SJSA1 (cell line): Measurements from ENCODE around the gene CRELD1. TPM values are rescaled to one million over a fixed set of nuclear protein-coding genes. Genes with fewer than 3 reads are reported as not detected.
A peak's percentile ranks its signal among the peaks of the same experiment; 100 is the strongest.

Experiments
- DNase-seq, 2 experiments: peaks; one replicate each; pipeline ENCODE4 v3.0.0-alpha.2; 2015 to 2020; ENCODE audit warnings: low spot score in 2 of 2, low read depth in 1 of 2
- H3K27ac ChIP-seq: fragments of 250-450 bp; sonication (Bioruptor Pico); 2 replicates; pipeline ENCODE4 v1.5.1; 2020; ENCODE audit warnings: mild to moderate bottlenecking, moderate library complexity
- H3K27me3 ChIP-seq: fragments of 250-450 bp; sonication (Bioruptor Pico); replicated peaks from 2 replicates; pipeline ENCODE4 v1.5.1; 2020; ENCODE audit warnings: mild to moderate bottlenecking, moderate library complexity
- H3K36me3 ChIP-seq: fragments of 250-450 bp; sonication (Bioruptor Pico); 2 replicates; pipeline ENCODE4 v1.5.1; 2020; ENCODE audit warnings: mild to moderate bottlenecking
- H3K4me1 ChIP-seq: fragments of 250-450 bp; sonication (Bioruptor Pico); replicated peaks from 2 replicates; pipeline ENCODE4 v1.6.1; 2021; ENCODE audit warnings: mild to moderate bottlenecking
- H3K4me3 ChIP-seq: fragments of 250-450 bp; sonication (Bioruptor Pico); 2 replicates; pipeline ENCODE4 v1.5.1; 2020; ENCODE audit warnings: mild to moderate bottlenecking
- H3K9me3 ChIP-seq: fragments of 250-450 bp; sonication (Bioruptor Pico); replicated peaks from 2 replicates; pipeline ENCODE4 v1.5.1; 2020; ENCODE audit warnings: mild to moderate bottlenecking
- total RNA-seq: library from RNA; depleted of rRNA; stranded (reverse); fragments of >200 nt; shearing (Covaris generic); gene quantifications from 2 replicates; pipeline ENCODE4 v1.2.3, GENCODE V29; 2014

Gene CRELD1
- total RNA-seq, 1 experiment from 2014 or later: 11.7 TPM

- H3K36me3 ChIP-seq: no peaks in the 10 kb centered on the region
- H3K9me3 ChIP-seq: no peaks in the 10 kb centered on the region
- H3K4me3 ChIP-seq: peak overlapping the region; percentile 48
- peaks cover 28% of the 10 kb centered on the region for H3K4me1 ChIP-seq
- H3K27me3 ChIP-seq: no peaks in the 10 kb centered on the region
- DNase-seq: peak; percentile 56 to 69
- no peak overlapping the region for H3K27ac ChIP-seq
Measured at GRCh38 chr3:9947025-9947995, 13.7 kb downstream of the CRELD1 start.

DNA sequence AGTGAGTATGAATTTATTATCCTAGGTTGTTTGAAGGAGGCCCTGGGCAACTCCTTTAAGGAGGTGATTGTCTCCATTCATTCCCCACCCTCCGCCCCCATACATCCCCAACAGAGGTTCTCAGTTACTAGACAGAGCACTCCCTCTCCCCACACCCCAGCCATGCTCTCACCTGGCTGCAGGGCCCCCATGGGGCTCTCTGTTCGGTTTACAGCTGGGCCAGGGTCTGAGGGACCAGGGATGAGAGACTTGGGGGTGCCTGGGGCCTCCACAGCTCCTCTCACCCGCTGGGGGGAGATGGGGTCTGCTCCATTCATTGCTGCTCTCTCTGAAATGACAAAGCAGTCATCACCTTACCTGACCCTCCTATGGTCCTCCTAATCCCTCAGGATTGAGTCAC, 15.0 kb downstream of the CRELD1 start:
- Histone ChIP-seq H3K27ac (no peak overlapping the region), H3K27me3 (no peaks in the 10 kb centered on the region), H3K4me1 (peaks cover 30% of the 10 kb centered on the region), H3K9me3 (no peaks in the 10 kb centered on the region), H3K36me3 (no peaks in the 10 kb centered on the region), H3K4me3 (no peak overlapping the region)
- DNase-seq: no peak

DNA sequence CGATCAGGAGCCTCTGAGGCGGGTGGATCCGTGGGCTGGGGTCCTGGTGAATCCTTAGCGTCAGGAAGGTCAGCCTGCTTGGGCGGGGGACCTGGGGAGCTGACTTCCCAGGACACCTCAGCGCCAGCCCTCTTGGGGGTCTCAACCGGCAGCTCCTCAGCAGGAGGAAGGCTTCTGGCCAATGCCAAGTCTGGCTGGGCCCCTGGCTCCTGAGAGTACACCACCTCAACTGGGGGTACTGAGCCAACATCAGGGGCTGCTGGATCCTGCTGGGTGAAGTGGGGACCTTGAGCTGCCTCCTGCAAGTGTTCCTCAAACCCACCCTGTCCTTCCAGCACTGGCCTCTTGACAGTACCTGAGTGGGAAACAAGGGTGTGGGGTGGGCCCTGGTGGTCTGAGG, 15.5 kb downstream of the CRELD1 start:
- Histone ChIP-seq H3K9me3 (no peaks in the 10 kb centered on the region), H3K36me3 (no peaks in the 10 kb centered on the region), H3K4me3 (no peak overlapping the region), H3K27ac (no peak overlapping the region), H3K4me1 (peaks cover 30% of the 10 kb centered on the region), H3K27me3 (no peaks in the 10 kb centered on the region)
- DNase-seq: no peak

- H3K27me3 ChIP-seq: no peaks in the 10 kb centered on the region
- H3K9me3 ChIP-seq: no peaks in the 10 kb centered on the region
Measured at GRCh38 chr3:9949626-9950025, 16.0 kb downstream of the CRELD1 start.

GRCh38 chr3:9951126-9951525, 17.5 kb downstream of the CRELD1 start:
- DNase-seq: no peak
- H3K36me3 ChIP-seq: no peaks in the 10 kb centered on the region
- no peaks in the 10 kb centered on the region for H3K27me3 ChIP-seq
- H3K4me1 ChIP-seq: peaks cover 26% of the 10 kb centered on the region
- H3K27ac ChIP-seq: no peak overlapping the region
- no peak overlapping the region for H3K4me3 ChIP-seq
- H3K9me3 ChIP-seq: no peaks in the 10 kb centered on the region

More at GRCh38 chr3:9949626-9950025, 16.0 kb downstream of the CRELD1 start:
- DNase-seq: no peak
- H3K27ac ChIP-seq: no peak overlapping the region
- no peaks in the 10 kb centered on the region for H3K36me3 ChIP-seq
- peaks cover 30% of the 10 kb centered on the region for H3K4me1 ChIP-seq
- no peak overlapping the region for H3K4me3 ChIP-seq

- H3K27me3 ChIP-seq: no peaks in the 10 kb centered on the region
- H3K36me3 ChIP-seq: no peaks in the 10 kb centered on the region
- peaks cover 21% of the 10 kb centered on the region for H3K4me1 ChIP-seq
- peak overlapping the region; percentile 46 for H3K4me3 ChIP-seq
- H3K27ac ChIP-seq: no peak overlapping the region
- no peak for DNase-seq
- H3K9me3 ChIP-seq: no peaks in the 10 kb centered on the region
Measured at GRCh38 chr3:9951598-9951961, 17.9 kb downstream of the CRELD1 start.

DNA sequence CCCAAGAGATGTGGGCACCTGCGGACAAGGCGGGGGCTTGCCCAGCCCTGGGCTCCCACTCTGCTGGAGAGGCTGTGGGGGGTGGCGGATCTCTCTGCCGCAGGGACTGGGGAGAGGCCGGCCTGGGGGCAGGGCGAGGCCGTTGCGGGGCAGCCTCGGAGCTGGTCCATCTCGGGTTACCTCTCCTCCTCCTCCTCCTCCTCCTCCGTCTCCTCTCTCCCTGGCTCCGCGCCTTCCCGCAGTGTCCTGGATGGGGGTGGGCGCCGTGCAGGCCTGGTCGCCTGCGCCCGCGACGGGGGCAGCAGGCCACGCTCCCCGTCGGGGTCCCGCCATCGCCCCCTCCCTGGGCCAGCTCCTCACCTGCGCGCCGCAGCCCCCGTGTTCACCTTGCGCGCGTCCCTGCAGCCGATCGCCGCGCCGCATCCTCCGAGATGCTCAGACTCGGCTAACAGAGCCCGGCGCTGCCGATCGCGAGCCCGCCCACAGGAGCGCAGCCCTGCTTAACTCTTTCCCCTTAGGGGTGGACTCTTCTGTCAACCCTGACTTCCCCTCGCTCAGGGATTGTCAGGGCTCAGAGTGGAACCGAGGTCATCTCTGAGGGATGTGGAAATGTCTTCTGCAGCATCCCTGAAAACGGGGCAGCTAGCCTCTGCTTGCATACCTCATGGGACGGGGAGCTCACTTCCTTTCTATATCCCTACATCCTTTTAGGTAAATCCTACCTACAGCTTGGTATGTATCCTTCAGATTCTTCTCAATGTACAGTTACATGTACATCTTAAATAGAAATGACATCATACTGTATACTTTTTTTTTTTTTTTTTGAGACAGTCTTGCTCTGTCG, 18.6 kb downstream of the CRELD1 start, which contains the start of gene PRRT3:
PRRT3 (minus strand) TSS at position 447 of the 844 bp plus-strand sequence. CDS start 2,293 bp downstream, outside the sequence.
- H3K36me3 ChIP-seq: no peaks in the 10 kb centered on the region
- no peak for DNase-seq
- H3K4me1 ChIP-seq: peaks cover 15% of the 10 kb centered on the region
- no peaks in the 10 kb centered on the region for H3K27me3 ChIP-seq
- no peaks in the 10 kb centered on the region for H3K9me3 ChIP-seq
- H3K4me3 ChIP-seq: peak within 1 kb of the TSS; percentile 46
- H3K27ac ChIP-seq: no peak within 1 kb of the TSS

DNA sequence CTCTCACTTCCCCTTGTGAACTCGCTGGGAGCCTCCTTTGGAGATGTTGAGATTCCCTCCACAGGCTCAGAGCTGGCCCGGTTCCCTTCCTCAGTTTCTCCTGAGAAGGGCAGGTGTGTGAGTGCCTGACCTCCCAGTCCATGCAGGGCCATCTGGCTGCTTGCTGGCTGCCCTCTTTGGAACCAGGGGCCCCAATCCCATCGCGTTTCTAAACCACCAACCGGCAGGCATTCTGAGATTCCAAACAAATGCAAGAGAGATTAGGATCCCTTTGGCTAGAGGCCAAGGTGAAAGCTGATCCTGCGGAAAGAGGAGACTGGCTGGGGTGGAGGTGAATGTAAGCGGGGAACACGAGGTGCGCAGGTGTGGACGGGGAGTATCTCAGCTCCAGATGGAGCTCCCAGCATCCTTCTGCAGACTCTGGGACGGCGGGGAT, 21.5 kb downstream of the CRELD1 start:
- no peaks in the 10 kb centered on the region for H3K36me3 ChIP-seq
- no peaks in the 10 kb centered on the region for H3K9me3 ChIP-seq
- no peak overlapping the region for H3K27ac ChIP-seq
- peaks cover 9% of the 10 kb centered on the region for H3K4me1 ChIP-seq
- no peak for DNase-seq
- H3K27me3 ChIP-seq: no peaks in the 10 kb centered on the region
- H3K4me3 ChIP-seq: no peak overlapping the region

- DNase-seq: no peak
- H3K27ac ChIP-seq: no peak overlapping the region
- no peaks in the 10 kb centered on the region for H3K27me3 ChIP-seq
- no peak overlapping the region for H3K4me3 ChIP-seq
- H3K36me3 ChIP-seq: no peaks in the 10 kb centered on the region
- H3K4me1 ChIP-seq: peaks cover 9% of the 10 kb centered on the region
- H3K9me3 ChIP-seq: no peaks in the 10 kb centered on the region
Measured at GRCh38 chr3:9955611-9956352, 22.1 kb downstream of the CRELD1 start.

DNA sequence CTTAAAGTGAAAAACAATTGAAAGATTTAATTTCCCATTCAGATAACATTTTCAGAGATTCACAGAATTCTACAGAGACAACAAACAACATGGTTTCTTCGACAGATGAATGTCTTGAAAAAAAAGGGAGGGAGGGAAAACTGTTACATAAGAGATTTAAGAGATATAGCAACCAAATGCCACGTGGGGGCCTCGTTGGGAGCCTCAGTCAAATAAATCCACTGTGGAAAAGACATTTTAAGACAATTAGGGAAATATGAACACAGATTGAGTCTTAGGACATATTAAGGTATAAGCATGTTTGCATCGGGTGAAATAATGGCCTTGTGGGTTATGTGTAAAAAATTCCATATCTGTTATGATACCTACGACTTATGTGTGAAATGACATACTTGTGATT, 23.6 kb downstream of the CRELD1 start:
- Histone ChIP-seq H3K4me1 (peaks cover 2% of the 10 kb centered on the region), H3K27ac (no peak overlapping the region), H3K4me3 (no peak overlapping the region), H3K9me3 (no peaks in the 10 kb centered on the region), H3K36me3 (no peaks in the 10 kb centered on the region), H3K27me3 (no peaks in the 10 kb centered on the region)
- DNase-seq: no peak

DNA sequence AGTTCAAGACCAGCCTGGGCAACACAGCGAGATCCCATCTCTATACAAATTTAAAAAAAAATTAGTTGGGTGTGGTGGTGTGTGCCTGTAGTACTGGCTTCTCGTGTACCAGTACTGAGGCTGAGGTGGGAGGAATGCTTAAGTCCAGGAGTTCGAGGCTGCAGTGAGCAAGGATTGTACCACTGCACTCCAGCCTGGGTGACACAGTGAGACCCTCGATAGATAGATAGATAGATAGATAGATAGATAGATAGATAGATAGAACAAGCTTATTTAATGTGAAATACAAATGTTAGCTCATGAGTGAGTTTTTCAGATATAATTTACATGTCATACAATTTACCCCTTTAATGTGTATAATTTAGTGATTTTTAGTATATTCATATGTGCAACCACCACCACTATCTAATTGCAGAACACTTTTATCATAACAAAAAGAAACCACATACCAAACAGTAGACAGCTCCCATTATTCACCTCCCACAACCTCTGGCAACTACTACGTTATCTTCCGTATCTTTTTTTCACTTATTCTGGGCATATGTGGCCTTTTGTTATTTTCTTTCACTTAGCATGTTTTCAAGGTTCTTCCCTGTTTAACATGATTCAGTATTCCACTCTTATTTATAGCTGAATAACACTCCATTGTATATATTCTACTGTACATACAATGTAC, 31.7 kb downstream of the CRELD1 start:
- peaks cover 8% of the 10 kb centered on the region for H3K4me1 ChIP-seq
- no peaks in the 10 kb centered on the region for H3K27me3 ChIP-seq
- H3K27ac ChIP-seq: no peak overlapping the region
- peaks cover 50% of the 10 kb centered on the region for H3K36me3 ChIP-seq
- H3K4me3 ChIP-seq: no peak overlapping the region
- H3K9me3 ChIP-seq: no peaks in the 10 kb centered on the region
- no peak for DNase-seq

GRCh38 chr3:9966841-9967240, 33.2 kb downstream of the CRELD1 start:
- no peak overlapping the region for H3K27ac ChIP-seq
- peaks cover 15% of the 10 kb centered on the region for H3K4me1 ChIP-seq
- no peak overlapping the region for H3K4me3 ChIP-seq
- no peak for DNase-seq
- H3K9me3 ChIP-seq: no peaks in the 10 kb centered on the region
- no peaks in the 10 kb centered on the region for H3K27me3 ChIP-seq
- H3K36me3 ChIP-seq: peaks cover 60% of the 10 kb centered on the region

DNA sequence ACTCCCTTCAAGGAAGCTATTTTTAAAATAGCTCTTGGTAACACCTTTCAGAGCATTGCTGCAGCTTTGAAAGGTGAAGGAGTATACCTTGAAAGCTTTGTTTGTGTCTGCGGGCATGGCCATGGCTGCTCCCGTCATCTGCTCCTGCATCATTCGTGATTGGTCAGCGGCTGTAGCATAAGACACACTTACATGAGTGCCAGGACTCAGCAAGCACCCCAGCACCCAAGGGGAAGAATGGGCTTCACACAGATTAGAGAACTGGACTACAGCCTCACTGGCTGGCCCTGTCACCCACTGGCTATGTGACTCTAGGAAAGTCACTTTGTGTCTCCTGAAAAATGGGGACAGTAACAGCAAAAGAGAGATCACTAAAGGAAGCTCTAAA, 36.0 kb downstream of the CRELD1 start:
- H3K27ac ChIP-seq: no peak overlapping the region; the same call in 1 of the 2 replicates
- peaks cover 67% of the 10 kb centered on the region for H3K36me3 ChIP-seq
- H3K27me3 ChIP-seq: no peaks in the 10 kb centered on the region
- H3K4me3 ChIP-seq: no peak overlapping the region
- no peak for DNase-seq
- H3K4me1 ChIP-seq: peaks cover 15% of the 10 kb centered on the region
- H3K9me3 ChIP-seq: no peaks in the 10 kb centered on the region
